HepG2 (cell line): Measurements from ENCODE around the gene PAXIP1. TPM values are rescaled to one million over a fixed set of nuclear protein-coding genes. Genes with fewer than 3 reads are reported as not detected.
A peak's percentile ranks its signal among the peaks of the same experiment; 100 is the strongest.

ENCODE experiments used
- CREB3 ChIP-seq: sonication (generic); formaldehyde crosslinking; IDR thresholded peaks from 2 replicates; pipeline ENCODE4 v1.5.0; 2020; ENCODE audit warnings: missing genetic modification reagents
- ETV6 ChIP-seq: sonication (generic); formaldehyde crosslinking; conservative IDR thresholded peaks from 2 replicates; pipeline ENCODE4 v1.4.0; 2020; ENCODE audit warnings: missing genetic modification reagents
- HES4 ChIP-seq: sonication (generic); formaldehyde crosslinking; IDR thresholded peaks from 2 replicates; pipeline ENCODE4 v1.9.0; 2021; ENCODE audit warnings: mild to moderate bottlenecking, missing genetic modification reagents, borderline replicate concordance
- HIVEP1 ChIP-seq: sonication (generic); formaldehyde crosslinking; IDR thresholded peaks from 2 replicates; pipeline ENCODE4 v1.4.0; 2020; ENCODE audit warnings: mild to moderate bottlenecking, missing genetic modification reagents
- HNRNPH1 ChIP-seq: fragments of 200-400 bp; formaldehyde crosslinking; optimal IDR thresholded peaks from 2 replicates; pipeline ENCODE3; 2017; ENCODE audit warnings: mild to moderate bottlenecking, low read depth, low read length
- MED8 ChIP-seq: sonication (generic); formaldehyde crosslinking; IDR thresholded peaks from 2 replicates; pipeline ENCODE4 v1.8.1; 2023; ENCODE audit warnings: mild to moderate bottlenecking, missing genetic modification reagents; ENCODE audit not compliant: insufficient replicate concordance
- NBN ChIP-seq: fragments of 450-650 bp; conservative IDR thresholded peaks from 2 replicates; pipeline ENCODE4 v1.6.1; 2017
- NFIB ChIP-seq: sonication (generic); formaldehyde crosslinking; IDR thresholded peaks from 2 replicates; pipeline ENCODE4 v1.9.0; 2021; ENCODE audit warnings: missing genetic modification reagents, mild to moderate bottlenecking, borderline replicate concordance
- NR2C2 ChIP-seq: sonication (generic); formaldehyde crosslinking; IDR thresholded peaks from 2 replicates; pipeline ENCODE4 v1.4.0; 2020; ENCODE audit warnings: missing genetic modification reagents, mild to moderate bottlenecking, moderate library complexity, borderline replicate concordance
- POLR2AphosphoS5 ChIP-seq: IDR thresholded peaks from 2 replicates; pipeline ENCODE4 v1.6.1; 2012; ENCODE audit warnings: low read depth, low read length
- RBAK ChIP-seq: sonication (generic); formaldehyde crosslinking; IDR thresholded peaks from 2 replicates; pipeline ENCODE4 v1.5.1; 2020; ENCODE audit warnings: mild to moderate bottlenecking, missing genetic modification reagents
- RXRB ChIP-seq: IDR thresholded peaks from 2 replicates; pipeline ENCODE4 v1.6.1; 2016; ENCODE audit warnings: borderline replicate concordance, missing genetic modification reagents, missing compliant biosample characterization
- SMAD1 ChIP-seq: sonication (generic); formaldehyde crosslinking; IDR thresholded peaks from 2 replicates; pipeline ENCODE4 v1.4.0; 2020; ENCODE audit warnings: missing genetic modification reagents, low read depth, mild to moderate bottlenecking, borderline replicate concordance
- SMARCC2 ChIP-seq: fragments of 450-650 bp; IDR thresholded peaks from 2 replicates; pipeline ENCODE4 v1.6.1; 2017; ENCODE audit warnings: antibody characterized with exemption, mild to moderate bottlenecking
- SPEN ChIP-seq: sonication (generic); formaldehyde crosslinking; IDR thresholded peaks from 2 replicates; pipeline ENCODE4 v1.5.1; 2020; ENCODE audit warnings: low read depth, mild to moderate bottlenecking, missing genetic modification reagents
- TERF1 ChIP-seq: sonication (generic); formaldehyde crosslinking; IDR thresholded peaks from 2 replicates; pipeline ENCODE4 v1.8.0; 2022; ENCODE audit warnings: mild to moderate bottlenecking, missing genetic modification reagents, moderate library complexity
- XBP1 ChIP-seq: sonication (generic); formaldehyde crosslinking; IDR thresholded peaks from 2 replicates; pipeline ENCODE4 v1.5.0; 2020; ENCODE audit warnings: missing genetic modification reagents
- ZBTB21 ChIP-seq: sonication (generic); formaldehyde crosslinking; IDR thresholded peaks from 2 replicates; pipeline ENCODE4 v1.4.0; 2020; ENCODE audit warnings: missing genetic modification reagents
- ZFP36 ChIP-seq: fragments of 150-350 bp; IDR thresholded peaks from 2 replicates; pipeline ENCODE4 v1.6.1; 2018; ENCODE audit warnings: borderline replicate concordance, low read length, low read depth; ENCODE audit not compliant: partially characterized antibody
- ZNF329 ChIP-seq: sonication (generic); formaldehyde crosslinking; IDR thresholded peaks from 2 replicates; pipeline ENCODE4 v1.9.0; 2021; ENCODE audit warnings: low read depth, mild to moderate bottlenecking, missing genetic modification reagents
- ZNF354B ChIP-seq: sonication (generic); formaldehyde crosslinking; IDR thresholded peaks from 2 replicates; pipeline ENCODE4 v1.8.0; 2022; ENCODE audit warnings: mild to moderate bottlenecking, missing genetic modification reagents
- ZNF564 ChIP-seq: sonication (generic); formaldehyde crosslinking; IDR thresholded peaks from 2 replicates; pipeline ENCODE4 v1.8.1; 2023; ENCODE audit warnings: mild to moderate bottlenecking, missing genetic modification reagents
- ZNF644 ChIP-seq: IDR thresholded peaks from 2 replicates; pipeline ENCODE4 v1.6.1; 2016; ENCODE audit warnings: low read depth
- polyA plus RNA-seq, 8 experiments: library from polyadenylated mRNA; depleted of rRNA in 3 of 8; stranded (reverse) in 7 of 8; unstranded in 1 of 8; fragments of >200 nt; fragmentation: Illumina TruSeq in 4 of 8; extraction: Trizol in 4 of 8; gene quantifications; 2 replicates each; pipeline versions ENCODE4 v1.2.1 to v1.2.3, GENCODE V29; 2011 to 2016; ENCODE audit warnings: low read depth in 4 of 8, missing spikeins in 1 of 8, mixed read lengths in 1 of 8; ENCODE audit not compliant: insufficient read depth in 1 of 8
- total RNA-seq, 5 experiments: library from RNA; depleted of rRNA; stranded (reverse); fragments of >200 nt; fragmentation: Illumina TruSeq; extraction: Trizol; gene quantifications; 2 replicates each; pipeline ENCODE4 v1.2.3, GENCODE V29; 2016; ENCODE audit warnings: low read depth in 1 of 5
- TF ChIP-seq, protein P1 (sequence below): sonication (generic); formaldehyde crosslinking; IDR thresholded peaks from 2 replicates; pipeline ENCODE4; 2020; ENCODE audit warnings: missing genetic modification reagents, mild to moderate bottlenecking, borderline replicate concordance
- TF ChIP-seq, protein P2 (sequence below): sonication (generic); formaldehyde crosslinking; IDR thresholded peaks from 2 replicates; pipeline ENCODE4 v1.5.0; 2020; ENCODE audit warnings: missing genetic modification reagents, mild to moderate bottlenecking, borderline replicate concordance

Gene PAXIP1
- total and polyA plus RNA-seq, 2 of the 13 experiments (the other 11 are each of a cell fraction or from before 2014, with no cell fraction given), result 11.6 to 16.2 TPM

- TF ChIP-seq SMAD1, result no peak
- 0 out of 2 replicates have a peak, but pooled peaks have one; percentile 8 for TF ChIP-seq NFIB (CRISPR knock-in tag)
- no peak for TF ChIP-seq TERF1 (CRISPR knock-in tag)
- no peak for TF ChIP-seq ZNF329 (CRISPR knock-in tag)
- TF ChIP-seq RXRB (CRISPR knock-in tag), result peak; percentile 99
- TF ChIP-seq NR2C2 (CRISPR knock-in tag), result peak; percentile 89
- no peak for TF ChIP-seq ETV6
- TF ChIP-seq HES4 (CRISPR knock-in tag), result no peak
- TF ChIP-seq, protein P1, sequence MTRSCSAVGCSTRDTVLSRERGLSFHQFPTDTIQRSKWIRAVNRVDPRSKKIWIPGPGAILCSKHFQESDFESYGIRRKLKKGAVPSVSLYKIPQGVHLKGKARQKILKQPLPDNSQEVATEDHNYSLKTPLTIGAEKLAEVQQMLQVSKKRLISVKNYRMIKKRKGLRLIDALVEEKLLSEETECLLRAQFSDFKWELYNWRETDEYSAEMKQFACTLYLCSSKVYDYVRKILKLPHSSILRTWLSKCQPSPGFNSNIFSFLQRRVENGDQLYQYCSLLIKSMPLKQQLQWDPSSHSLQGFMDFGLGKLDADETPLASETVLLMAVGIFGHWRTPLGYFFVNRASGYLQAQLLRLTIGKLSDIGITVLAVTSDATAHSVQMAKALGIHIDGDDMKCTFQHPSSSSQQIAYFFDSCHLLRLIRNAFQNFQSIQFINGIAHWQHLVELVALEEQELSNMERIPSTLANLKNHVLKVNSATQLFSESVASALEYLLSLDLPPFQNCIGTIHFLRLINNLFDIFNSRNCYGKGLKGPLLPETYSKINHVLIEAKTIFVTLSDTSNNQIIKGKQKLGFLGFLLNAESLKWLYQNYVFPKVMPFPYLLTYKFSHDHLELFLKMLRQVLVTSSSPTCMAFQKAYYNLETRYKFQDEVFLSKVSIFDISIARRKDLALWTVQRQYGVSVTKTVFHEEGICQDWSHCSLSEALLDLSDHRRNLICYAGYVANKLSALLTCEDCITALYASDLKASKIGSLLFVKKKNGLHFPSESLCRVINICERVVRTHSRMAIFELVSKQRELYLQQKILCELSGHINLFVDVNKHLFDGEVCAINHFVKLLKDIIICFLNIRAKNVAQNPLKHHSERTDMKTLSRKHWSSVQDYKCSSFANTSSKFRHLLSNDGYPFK, result peak; percentile 40; the same call in 1 of the 2 replicates
- no peak for TF ChIP-seq ZNF354B (CRISPR knock-in tag)
- peak; percentile 55; the same call in 1 of the 2 replicates for TF ChIP-seq RBAK (CRISPR knock-in tag)
- peak; percentile 63; the same call in 1 of the 2 replicates for TF ChIP-seq XBP1 (CRISPR knock-in tag)
- peak; percentile 93 for TF ChIP-seq HIVEP1
- no peak for TF ChIP-seq ZBTB21 (CRISPR knock-in tag)
- no peak for TF ChIP-seq ZFP36
- peak; percentile 65; the same call in 1 of the 2 replicates for TF ChIP-seq ZNF564 (CRISPR knock-in tag)
- no peak for TF ChIP-seq POLR2AphosphoS5
- TF ChIP-seq ZNF644 (CRISPR knock-in tag), result no peak
- no peak for TF ChIP-seq HNRNPH1
- TF ChIP-seq SPEN (CRISPR knock-in tag), result peak; percentile 80
- no peak for TF ChIP-seq NBN
- TF ChIP-seq CREB3, result no peak
- TF ChIP-seq, protein P2, sequence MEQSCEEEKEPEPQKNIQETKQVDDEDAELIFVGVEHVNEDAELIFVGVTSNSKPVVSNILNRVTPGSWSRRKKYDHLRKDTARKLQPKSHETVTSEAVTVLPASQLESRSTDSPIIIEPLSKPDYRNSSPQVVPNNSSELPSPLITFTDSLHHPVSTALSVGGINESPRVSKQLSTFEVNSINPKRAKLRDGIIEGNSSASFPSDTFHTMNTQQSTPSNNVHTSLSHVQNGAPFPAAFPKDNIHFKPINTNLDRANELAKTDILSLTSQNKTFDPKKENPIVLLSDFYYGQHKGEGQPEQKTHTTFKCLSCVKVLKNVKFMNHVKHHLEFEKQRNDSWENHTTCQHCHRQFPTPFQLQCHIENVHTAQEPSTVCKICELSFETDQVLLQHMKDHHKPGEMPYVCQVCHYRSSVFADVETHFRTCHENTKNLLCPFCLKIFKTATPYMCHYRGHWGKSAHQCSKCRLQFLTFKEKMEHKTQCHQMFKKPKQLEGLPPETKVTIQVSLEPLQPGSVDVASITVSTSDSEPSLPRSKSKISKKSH (CRISPR knock-in tag), result peak; percentile 68; the same call in 1 of the 2 replicates
- no peak for TF ChIP-seq SMARCC2
- peak; percentile 82 for TF ChIP-seq MED8
These were observed 89.2 kb downstream of the PAXIP1 start (continued) for GRCh38 chr7:154913638-154914307.
